ENCODE results near the gene TMSB4X.

DNA sequence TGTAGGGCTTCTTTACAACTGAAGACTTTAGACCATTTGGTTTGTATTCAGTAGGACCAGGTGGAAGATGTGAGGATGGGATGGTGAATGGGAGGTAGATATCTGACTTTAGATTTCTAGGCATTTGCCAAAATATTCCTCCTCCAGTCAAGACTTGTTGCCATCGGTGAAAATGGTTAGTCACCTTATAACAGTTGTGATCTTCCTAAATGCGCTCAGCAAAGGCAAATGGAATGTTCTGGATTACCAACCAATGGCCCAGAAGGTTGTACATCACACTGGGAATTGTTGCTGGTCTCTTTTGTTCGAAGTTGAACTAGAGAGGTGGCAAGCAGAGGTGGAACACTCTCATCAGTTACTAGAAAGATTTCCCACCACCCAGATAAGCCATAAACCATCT is 33.9 kb downstream of the TMSB4X start:
- TF ChIP-seq, protein P1, sequence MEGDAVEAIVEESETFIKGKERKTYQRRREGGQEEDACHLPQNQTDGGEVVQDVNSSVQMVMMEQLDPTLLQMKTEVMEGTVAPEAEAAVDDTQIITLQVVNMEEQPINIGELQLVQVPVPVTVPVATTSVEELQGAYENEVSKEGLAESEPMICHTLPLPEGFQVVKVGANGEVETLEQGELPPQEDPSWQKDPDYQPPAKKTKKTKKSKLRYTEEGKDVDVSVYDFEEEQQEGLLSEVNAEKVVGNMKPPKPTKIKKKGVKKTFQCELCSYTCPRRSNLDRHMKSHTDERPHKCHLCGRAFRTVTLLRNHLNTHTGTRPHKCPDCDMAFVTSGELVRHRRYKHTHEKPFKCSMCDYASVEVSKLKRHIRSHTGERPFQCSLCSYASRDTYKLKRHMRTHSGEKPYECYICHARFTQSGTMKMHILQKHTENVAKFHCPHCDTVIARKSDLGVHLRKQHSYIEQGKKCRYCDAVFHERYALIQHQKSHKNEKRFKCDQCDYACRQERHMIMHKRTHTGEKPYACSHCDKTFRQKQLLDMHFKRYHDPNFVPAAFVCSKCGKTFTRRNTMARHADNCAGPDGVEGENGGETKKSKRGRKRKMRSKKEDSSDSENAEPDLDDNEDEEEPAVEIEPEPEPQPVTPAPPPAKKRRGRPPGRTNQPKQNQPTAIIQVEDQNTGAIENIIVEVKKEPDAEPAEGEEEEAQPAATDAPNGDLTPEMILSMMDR (optimal IDR thresholded peaks at IDR 0.05 in 1 of 3, IDR thresholded peaks at IDR 0.05 in 1 of 3, conservative IDR thresholded peaks at IDR 0.05 in 1 of 3; ENCODE audit: extremely low read depth in 1 of 3, insufficient read depth in 2 of 3, low read length in 3 of 3), result no peak
- no peak for TF ChIP-seq EZH2 (IDR thresholded peaks at IDR 0.05; ENCODE audit: low read length)
